Rectal smooth muscle tissue (tissue), 1 donor: Measurements from ENCODE around the gene CENPO.

Source experiments
- H3K27ac ChIP-seq: one replicate; pipeline ENCODE4 v1.7.0; 2013; ENCODE audit warnings: low read depth, low read length, inconsistent platforms
- H3K27me3 ChIP-seq: one replicate; pipeline ENCODE4 v1.7.0; 2013; ENCODE audit warnings: low read length; ENCODE audit not compliant: control insufficient read depth, insufficient read depth
- H3K36me3 ChIP-seq: one replicate; pipeline ENCODE4 v1.7.0; 2013; ENCODE audit warnings: low read length; ENCODE audit not compliant: control insufficient read depth, insufficient read depth
- H3K4me1 ChIP-seq: one replicate; pipeline ENCODE4 v1.7.0; 2013; ENCODE audit warnings: low read length; ENCODE audit not compliant: control insufficient read depth, insufficient read depth
- H3K4me3 ChIP-seq: one replicate; pipeline ENCODE4 v1.7.0; 2013; ENCODE audit warnings: low read length
- H3K9ac ChIP-seq: one replicate; pipeline ENCODE4 v1.7.0; 2013; ENCODE audit warnings: low read length

CENPO gene

DNA sequence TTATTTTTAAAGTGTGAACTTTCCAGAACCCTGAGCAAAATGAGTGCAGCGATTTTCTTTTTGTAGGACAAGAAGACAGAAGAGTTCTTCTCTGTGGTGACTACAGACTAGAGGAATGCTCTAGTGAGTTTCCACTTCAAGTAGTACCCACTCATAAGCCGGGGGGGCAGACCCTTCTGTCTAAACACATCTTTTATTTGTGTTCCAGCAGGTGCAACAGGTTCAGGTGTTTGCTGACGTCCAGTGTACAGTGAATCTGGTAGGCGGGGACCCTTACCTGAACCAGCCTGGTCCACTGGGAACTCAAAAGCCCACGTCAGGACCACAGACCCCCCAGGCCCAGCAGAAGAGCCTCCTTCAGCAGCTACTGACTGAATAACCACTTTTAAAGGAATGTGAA lies 25.2 kb upstream of the CENPO start:
- Histone ChIP-seq H3K27me3 (no peaks in the 10 kb centered on the region), H3K4me1 (no peaks in the 10 kb centered on the region), H3K36me3 (peaks cover 9% of the 10 kb centered on the region), H3K9ac (no peak overlapping the region), H3K27ac (no peak overlapping the region), H3K4me3 (no peak overlapping the region)

- Histone ChIP-seq H3K9ac (no peak overlapping the region), H3K4me3 (no peak overlapping the region), H3K27ac (no peak overlapping the region), H3K36me3 (peaks cover 9% of the 10 kb centered on the region), H3K27me3 (no peaks in the 10 kb centered on the region), H3K4me1 (no peaks in the 10 kb centered on the region)
These were observed 24.6 kb upstream of the CENPO start for GRCh38 chr2:24768601-24769000.

GRCh38 chr2:24771061-24771460 lies 22.2 kb upstream of the CENPO start:
- Histone ChIP-seq H3K27ac (no peak overlapping the region), H3K36me3 (peaks cover 3% of the 10 kb centered on the region), H3K9ac (no peak overlapping the region), H3K4me1 (no peaks in the 10 kb centered on the region), H3K27me3 (no peaks in the 10 kb centered on the region), H3K4me3 (no peak overlapping the region)

GRCh38 chr2:24771764-24772586 lies 21.2 kb upstream of the CENPO start:
- no peaks in the 10 kb centered on the region for H3K4me1 ChIP-seq
- H3K36me3 ChIP-seq, result peaks cover 3% of the 10 kb centered on the region
- H3K27ac ChIP-seq, result no peak overlapping the region
- H3K4me3 ChIP-seq, result no peak overlapping the region
- no peaks in the 10 kb centered on the region for H3K27me3 ChIP-seq
- H3K9ac ChIP-seq, result no peak overlapping the region

- Histone ChIP-seq H3K9ac (no peak overlapping the region), H3K4me1 (no peaks in the 10 kb centered on the region), H3K27ac (no peak overlapping the region), H3K4me3 (no peak overlapping the region), H3K27me3 (no peaks in the 10 kb centered on the region), H3K36me3 (no peaks in the 10 kb centered on the region)
These were observed 18.9 kb upstream of the CENPO start for GRCh38 chr2:24774373-24774772.

DNA sequence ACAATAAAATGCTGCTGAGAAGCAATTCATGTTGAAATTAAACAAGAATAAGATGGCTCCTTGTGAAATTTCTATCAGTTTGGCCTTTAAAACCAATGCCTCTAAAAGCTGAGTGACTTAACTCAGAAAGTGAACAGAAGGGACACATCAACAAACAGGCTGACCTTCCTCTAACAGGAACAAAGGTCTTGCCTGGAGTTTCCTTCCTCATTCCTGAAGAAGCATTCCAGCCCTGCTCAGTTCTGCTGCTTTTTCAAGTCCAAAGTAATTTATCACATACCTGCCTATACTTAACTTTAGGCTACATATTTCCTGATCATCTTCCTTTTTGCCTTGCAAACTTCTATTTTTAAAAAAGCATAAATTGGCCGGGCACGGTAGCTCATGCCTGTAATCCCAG lies 14.1 kb upstream of the CENPO start:
- no peak overlapping the region for H3K9ac ChIP-seq
- no peak overlapping the region for H3K27ac ChIP-seq
- no peak overlapping the region for H3K4me3 ChIP-seq
- no peaks in the 10 kb centered on the region for H3K27me3 ChIP-seq
- H3K4me1 ChIP-seq, result no peaks in the 10 kb centered on the region
- no peaks in the 10 kb centered on the region for H3K36me3 ChIP-seq

GRCh38 chr2:24783641-24784040 lies 9.6 kb upstream of the CENPO start:
- Histone ChIP-seq H3K4me1 (no peaks in the 10 kb centered on the region), H3K36me3 (no peaks in the 10 kb centered on the region), H3K27ac (no peak overlapping the region), H3K4me3 (no peak overlapping the region), H3K27me3 (no peaks in the 10 kb centered on the region), H3K9ac (no peak overlapping the region)

DNA sequence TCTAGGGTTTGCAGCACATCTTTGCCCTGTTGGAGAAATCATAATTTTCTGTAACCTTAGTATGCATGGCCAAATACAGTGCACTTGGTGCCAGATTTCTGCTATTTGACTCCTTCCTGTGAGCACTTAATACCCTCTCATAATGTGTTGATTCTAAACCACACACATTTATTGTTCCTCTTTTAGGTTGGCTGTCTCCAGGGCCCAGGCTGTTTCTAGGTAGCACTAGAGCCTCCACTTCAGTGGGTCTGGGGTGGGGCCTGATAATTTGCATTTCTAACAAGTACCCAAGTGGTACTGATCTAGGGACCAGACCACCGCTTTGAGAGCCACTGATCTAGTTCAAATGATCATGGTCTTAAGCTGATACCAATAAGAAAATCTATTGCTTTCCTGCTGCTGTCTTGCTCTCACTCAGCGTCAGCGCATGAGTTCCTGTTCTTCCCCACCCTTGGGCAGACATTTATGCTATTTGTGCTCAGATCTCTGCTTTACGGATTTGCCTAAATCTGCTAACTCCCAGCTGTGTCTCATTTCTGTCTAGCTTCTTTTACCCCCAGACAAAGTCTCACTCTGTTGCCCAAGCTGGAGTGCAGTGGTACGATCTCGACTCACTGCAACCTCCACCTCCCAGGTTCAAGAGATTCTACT lies 7.4 kb upstream of the CENPO start:
- Histone ChIP-seq H3K36me3 (no peaks in the 10 kb centered on the region), H3K4me3 (no peak overlapping the region), H3K4me1 (no peaks in the 10 kb centered on the region), H3K27ac (no peak overlapping the region), H3K27me3 (no peaks in the 10 kb centered on the region), H3K9ac (no peak overlapping the region)

DNA sequence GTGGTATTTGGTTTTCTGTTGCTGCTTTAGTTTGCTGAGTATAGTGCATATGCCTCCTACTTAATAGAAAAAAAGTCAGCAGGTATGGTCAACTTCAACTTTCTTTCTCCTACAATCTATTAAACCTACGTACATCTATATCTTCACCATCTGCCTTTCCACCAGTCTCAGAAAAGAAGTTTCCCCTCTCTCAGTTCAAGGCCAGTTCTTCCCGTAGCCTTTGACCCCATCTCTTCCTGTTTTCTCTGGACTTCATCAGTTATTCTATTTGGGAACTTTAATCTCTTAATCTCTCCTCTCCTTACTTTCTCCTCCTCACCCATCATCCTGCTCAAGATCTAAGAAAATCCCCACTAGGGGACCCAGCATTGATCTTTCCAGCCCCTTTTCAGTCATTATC lies 5.7 kb upstream of the CENPO start:
- H3K4me3 ChIP-seq, result no peak overlapping the region
- no peaks in the 10 kb centered on the region for H3K27me3 ChIP-seq
- no peaks in the 10 kb centered on the region for H3K36me3 ChIP-seq
- no peak overlapping the region for H3K9ac ChIP-seq
- no peak overlapping the region for H3K27ac ChIP-seq
- no peaks in the 10 kb centered on the region for H3K4me1 ChIP-seq

DNA sequence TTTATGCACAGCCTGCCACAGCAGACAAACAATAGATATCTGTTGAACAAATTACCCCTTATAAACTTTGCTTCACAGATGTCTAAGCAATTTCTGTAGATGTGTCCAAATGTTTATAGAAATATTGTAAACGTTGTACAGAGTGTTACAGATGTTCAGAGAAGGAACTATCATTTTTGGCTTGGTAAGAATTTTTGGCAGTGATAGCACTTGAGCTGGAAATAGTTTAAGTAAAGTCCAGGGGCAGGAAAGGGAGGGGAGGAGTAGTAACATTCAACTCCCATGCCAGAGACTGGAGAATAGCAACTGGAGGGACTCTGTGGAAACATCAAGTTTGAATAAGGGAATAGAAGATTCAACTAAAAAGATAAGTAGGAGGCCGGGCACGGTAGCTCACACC lies 4.4 kb upstream of the CENPO start:
- H3K4me1 ChIP-seq, result no peaks in the 10 kb centered on the region

GRCh38 chr2:24791452-24791851 lies 1.8 kb upstream of the CENPO start:
- Histone ChIP-seq H3K27me3 (no peaks in the 10 kb centered on the region), H3K4me3 (no peak overlapping the region), H3K36me3 (no peaks in the 10 kb centered on the region), H3K27ac (no peak overlapping the region), H3K4me1 (no peaks in the 10 kb centered on the region), H3K9ac (no peak overlapping the region)

More for the DNA sequence above, 4.4 kb upstream of the CENPO start:
- H3K36me3 ChIP-seq, result no peaks in the 10 kb centered on the region
- H3K27me3 ChIP-seq, result no peaks in the 10 kb centered on the region
- no peak overlapping the region for H3K9ac ChIP-seq
- no peak overlapping the region for H3K27ac ChIP-seq
- H3K4me3 ChIP-seq, result no peak overlapping the region

DNA sequence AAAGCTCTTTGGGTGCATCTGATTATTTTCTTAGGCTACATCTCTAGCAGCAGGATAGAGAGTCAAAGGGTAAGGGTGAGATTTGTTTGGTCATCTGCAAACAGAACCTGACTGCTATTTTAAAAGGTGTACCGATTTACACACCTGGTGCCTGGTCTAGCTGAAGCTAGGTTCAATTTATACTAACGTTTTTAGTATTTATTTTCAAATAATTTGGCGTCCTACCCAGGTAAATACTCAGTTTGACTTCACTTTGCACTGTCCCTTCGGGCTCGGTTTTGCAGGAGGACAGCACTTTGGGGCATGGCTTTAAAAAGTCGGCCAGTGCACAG lies 717 bp upstream of the CENPO start:
- Histone ChIP-seq H3K36me3 (no peaks in the 10 kb centered on the region), H3K4me1 (no peaks in the 10 kb centered on the region), H3K27ac (peak overlapping the region; percentile 100), H3K4me3 (peak overlapping the region; percentile 82), H3K9ac (peak overlapping the region; percentile 64), H3K27me3 (no peaks in the 10 kb centered on the region)
